ENCODE measurements around the gene DCDC2C. TPM values are rescaled to one million over a fixed set of nuclear protein-coding genes. Genes with fewer than 3 reads are reported as not detected.

DCDC2C gene
- total RNA-seq, 2 donors from 2014 or later = 5.9 TPM; not detected in 1

GRCh38 chr2:3864943-3865865 lies 161.8 kb downstream of the DCDC2C start:
- H3K27me3 ChIP-seq (replicated peaks; ENCODE audit: insufficient read depth) = no peaks in the 10 kb centered on the region
- no peaks in the 10 kb centered on the region for H3K4me1 ChIP-seq (replicated peaks)
- intact Hi-C loops (cut with DNase I) = no loop called here
- no peak for TF ChIP-seq POLR2A (IDR thresholded peaks at IDR 0.05)
- TF ChIP-seq POLR2AphosphoS5 (IDR thresholded peaks at IDR 0.05) = no peak
- TF ChIP-seq CTCF (IDR thresholded peaks at IDR 0.05) = no peak
- no peaks in the 10 kb centered on the region for H3K9me3 ChIP-seq
- H3K4me3 ChIP-seq = no peak overlapping the region
- WGBS = 70% methylated on average over 16 of the region's 16 CpGs
- no peak for DNase-seq (ENCODE audit: low spot score)
- H3K27ac ChIP-seq = no peak overlapping the region
- no peaks in the 10 kb centered on the region for H3K36me3 ChIP-seq

- TF ChIP-seq POLR2A (IDR thresholded peaks at IDR 0.05) = no peak
- no peak for TF ChIP-seq CTCF (IDR thresholded peaks at IDR 0.05)
- TF ChIP-seq POLR2AphosphoS5 (IDR thresholded peaks at IDR 0.05) = no peak
- H3K27ac ChIP-seq = no peak overlapping the region
- no peak for DNase-seq (ENCODE audit: low spot score)
- no peaks in the 10 kb centered on the region for H3K27me3 ChIP-seq (replicated peaks; ENCODE audit: insufficient read depth)
- intact Hi-C loops (cut with DNase I) = no loop called here
- no peaks in the 10 kb centered on the region for H3K4me1 ChIP-seq (replicated peaks)
- H3K9me3 ChIP-seq = no peaks in the 10 kb centered on the region
- WGBS = 62% methylated on average over 5 of the region's 5 CpGs
- H3K4me3 ChIP-seq = no peak overlapping the region
- H3K36me3 ChIP-seq = no peaks in the 10 kb centered on the region
Measured at GRCh38 chr2:3867469-3867868, 164.1 kb downstream of the DCDC2C start.

GRCh38 chr2:3868012-3868805 lies 164.8 kb downstream of the DCDC2C start:
- H3K9me3 ChIP-seq = no peaks in the 10 kb centered on the region
- WGBS = 61% methylated on average over 14 of the region's 14 CpGs
- DNase-seq (ENCODE audit: low spot score) = no peak
- no peak overlapping the region for H3K27ac ChIP-seq
- H3K4me1 ChIP-seq (replicated peaks) = no peaks in the 10 kb centered on the region
- TF ChIP-seq POLR2A (IDR thresholded peaks at IDR 0.05) (no peak), POLR2AphosphoS5 (IDR thresholded peaks at IDR 0.05) (no peak), CTCF (IDR thresholded peaks at IDR 0.05) (no peak)
- H3K4me3 ChIP-seq = no peak overlapping the region
- intact Hi-C loops (cut with DNase I) = no loop called here
- no peaks in the 10 kb centered on the region for H3K27me3 ChIP-seq (replicated peaks; ENCODE audit: insufficient read depth)
- H3K36me3 ChIP-seq = no peaks in the 10 kb centered on the region

- Histone ChIP-seq H3K27me3 (replicated peaks; ENCODE audit: insufficient read depth) (no peaks in the 10 kb centered on the region), H3K36me3 (no peaks in the 10 kb centered on the region), H3K9me3 (no peaks in the 10 kb centered on the region), H3K27ac (no peak overlapping the region), H3K4me3 (no peak overlapping the region), H3K4me1 (replicated peaks) (no peaks in the 10 kb centered on the region)
- no peak for DNase-seq (ENCODE audit: low spot score)
- WGBS = 85% methylated on average over 7 of the region's 7 CpGs
- intact Hi-C loops (cut with DNase I) = no loop called here
- TF ChIP-seq POLR2AphosphoS5 (IDR thresholded peaks at IDR 0.05) (no peak), CTCF (IDR thresholded peaks at IDR 0.05) (no peak), POLR2A (IDR thresholded peaks at IDR 0.05) (no peak)
Measured at GRCh38 chr2:3870222-3870621, 166.8 kb downstream of the DCDC2C start.

All from prostate gland (tissue), 2 donors.